HepG2 (cell line): ENCODE results near the gene NME2. TPM values are rescaled to one million over a fixed set of nuclear protein-coding genes. Genes with fewer than 3 reads are reported as not detected.
A peak's percentile ranks its signal among the peaks of the same experiment; 100 is the strongest.

Source experiments
- AFF4 ChIP-seq: sonication (generic); formaldehyde crosslinking; IDR thresholded peaks from 2 replicates; pipeline ENCODE4 v1.4.0; 2020; ENCODE audit warnings: missing genetic modification reagents
- EHMT2 ChIP-seq: fragments of 200-600 bp; sonication (generic); IDR thresholded peaks from 2 replicates; pipeline ENCODE4 v1.7.0; 2017; ENCODE audit warnings: antibody characterized with exemption, low read depth, low read length, borderline replicate concordance
- HOXA5 ChIP-seq: sonication (generic); formaldehyde crosslinking; IDR thresholded peaks from 2 replicates; pipeline ENCODE4 v1.4.0; 2020; ENCODE audit warnings: missing genetic modification reagents
- JUND ChIP-seq: sonication (generic); formaldehyde crosslinking; IDR thresholded peaks from 2 replicates; pipeline ENCODE4 v1.8.0; 2022; ENCODE audit warnings: mild to moderate bottlenecking, missing genetic modification reagents
- POGZ ChIP-seq: sonication (generic); formaldehyde crosslinking; IDR thresholded peaks from 2 replicates; pipeline ENCODE4 v1.4.0; 2020; ENCODE audit warnings: mild to moderate bottlenecking, missing genetic modification reagents
- PRPF4 ChIP-seq: fragments of 200-400 bp; formaldehyde crosslinking; IDR thresholded peaks from 2 replicates; pipeline ENCODE4 v1.6.1; 2016; ENCODE audit warnings: low read length, low read depth; ENCODE audit not compliant: poor library complexity, severe bottlenecking
- SMAD3 ChIP-seq: sonication (generic); formaldehyde crosslinking; IDR thresholded peaks from 2 replicates; pipeline ENCODE4 v1.4.0; 2020; ENCODE audit warnings: missing genetic modification reagents
- TFDP1 ChIP-seq: IDR thresholded peaks from 2 replicates; pipeline ENCODE4 v1.6.1; 2016; ENCODE audit warnings: missing compliant biosample characterization, missing genetic modification reagents, borderline replicate concordance
- ZNF20 ChIP-seq: sonication (generic); formaldehyde crosslinking; IDR thresholded peaks from 2 replicates; pipeline ENCODE4 v1.4.0; 2020; ENCODE audit warnings: mild to moderate bottlenecking, moderate library complexity, missing genetic modification reagents
- ZNF205 ChIP-seq: IDR thresholded peaks from 2 replicates; pipeline ENCODE4 v1.6.1; 2018; ENCODE audit warnings: missing biosample characterization, missing genetic modification reagents
- ZNF383 ChIP-seq: sonication (generic); formaldehyde crosslinking; IDR thresholded peaks from 2 replicates; pipeline ENCODE4 v1.4.0; 2020; ENCODE audit warnings: missing genetic modification reagents, mild to moderate bottlenecking, borderline replicate concordance
- ZNF431 ChIP-seq: sonication (generic); formaldehyde crosslinking; IDR thresholded peaks from 2 replicates; pipeline ENCODE4 v1.9.0; 2022; ENCODE audit warnings: missing genetic modification reagents, low read depth, mild to moderate bottlenecking, borderline replicate concordance
- ZNF530 ChIP-seq: sonication (generic); formaldehyde crosslinking; IDR thresholded peaks from 2 replicates; pipeline ENCODE4 v1.5.0; 2020; ENCODE audit warnings: low read depth, mild to moderate bottlenecking, missing genetic modification reagents
- ZNF550 ChIP-seq: sonication (generic); formaldehyde crosslinking; IDR thresholded peaks from 2 replicates; pipeline ENCODE4 v1.4.0; 2020; ENCODE audit warnings: mild to moderate bottlenecking, missing genetic modification reagents, borderline replicate concordance
- ZNF710 ChIP-seq: sonication (generic); formaldehyde crosslinking; IDR thresholded peaks from 2 replicates; pipeline ENCODE4 v1.5.0; 2020; ENCODE audit warnings: mild to moderate bottlenecking, missing genetic modification reagents, borderline replicate concordance
- polyA plus RNA-seq, 8 experiments: library from polyadenylated mRNA; depleted of rRNA in 3 of 8; stranded (reverse) in 7 of 8; unstranded in 1 of 8; fragments of >200 nt; fragmentation: Illumina TruSeq in 4 of 8; extraction: Trizol in 4 of 8; gene quantifications; 2 replicates each; pipeline versions ENCODE4 v1.2.1 to v1.2.3, GENCODE V29; 2011 to 2016; ENCODE audit warnings: low read depth in 4 of 8, missing spikeins in 1 of 8, mixed read lengths in 1 of 8; ENCODE audit not compliant: insufficient read depth in 1 of 8
- total RNA-seq, 5 experiments: library from RNA; depleted of rRNA; stranded (reverse); fragments of >200 nt; fragmentation: Illumina TruSeq; extraction: Trizol; gene quantifications; 2 replicates each; pipeline ENCODE4 v1.2.3, GENCODE V29; 2016; ENCODE audit warnings: low read depth in 1 of 5
- TF ChIP-seq, protein P1 (sequence below): sonication (generic); formaldehyde crosslinking; IDR thresholded peaks from 2 replicates; pipeline ENCODE4 v1.5.0; 2020; ENCODE audit warnings: missing genetic modification reagents
- TF ChIP-seq, protein P2 (sequence below): fragments of 450-650 bp; IDR thresholded peaks from 2 replicates; pipeline ENCODE4 v1.6.1; 2017
- TF ChIP-seq, protein P3 (sequence below): IDR thresholded peaks from 2 replicates; pipeline ENCODE4 v1.6.1; 2018; ENCODE audit warnings: missing genetic modification reagents, mild to moderate bottlenecking, missing compliant biosample characterization

Gene NME2
- total and polyA plus RNA-seq, 2 of the 13 experiments (the other 11 are each of a cell fraction or from before 2014, with no cell fraction given), result 790 to 1,213 TPM

DNA sequence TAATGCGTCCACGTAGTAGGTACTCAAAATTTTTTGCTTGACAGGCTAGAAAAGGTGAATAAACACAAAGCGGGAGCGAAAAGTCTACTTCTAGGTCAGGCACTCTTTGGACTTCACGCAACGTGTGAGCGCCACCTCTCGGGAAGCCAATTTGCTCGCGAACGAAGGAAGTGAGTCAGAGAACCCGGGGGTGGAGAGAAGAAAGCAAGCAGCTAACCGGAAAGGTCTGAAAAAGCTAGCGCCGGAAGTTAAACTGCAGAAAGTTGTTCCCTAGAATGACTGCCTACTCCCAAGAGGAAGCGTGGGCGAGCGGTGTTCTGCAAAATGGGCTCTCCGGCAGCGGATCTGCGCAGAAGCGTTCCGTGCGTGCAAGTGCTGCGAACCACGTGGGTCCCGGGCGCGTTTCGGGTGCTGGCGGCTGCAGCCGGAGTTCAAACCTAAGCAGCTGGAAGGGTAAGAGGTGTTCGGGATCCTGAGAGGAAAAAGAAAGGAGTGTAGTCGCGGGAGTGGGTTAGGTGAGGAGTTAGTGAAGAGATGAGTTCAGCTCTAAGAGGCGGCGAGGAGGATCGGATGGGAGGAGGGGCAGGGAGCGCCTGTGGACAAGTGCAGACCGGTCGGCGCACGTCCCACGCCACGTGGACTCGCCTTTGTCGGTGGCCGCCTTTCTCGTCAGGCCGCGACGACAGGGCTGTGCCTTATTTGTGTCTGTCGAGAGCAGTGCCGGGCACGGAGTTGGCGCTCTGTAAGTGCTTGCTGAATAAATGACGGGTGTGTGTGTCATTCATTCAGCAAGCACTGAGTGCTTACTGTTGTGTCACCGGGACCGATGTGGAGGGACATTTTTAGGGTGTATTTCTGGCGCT is 12.8 kb upstream of the NME2 start, which contains the start of gene NME1 (continued):
- TF ChIP-seq, protein P1, sequence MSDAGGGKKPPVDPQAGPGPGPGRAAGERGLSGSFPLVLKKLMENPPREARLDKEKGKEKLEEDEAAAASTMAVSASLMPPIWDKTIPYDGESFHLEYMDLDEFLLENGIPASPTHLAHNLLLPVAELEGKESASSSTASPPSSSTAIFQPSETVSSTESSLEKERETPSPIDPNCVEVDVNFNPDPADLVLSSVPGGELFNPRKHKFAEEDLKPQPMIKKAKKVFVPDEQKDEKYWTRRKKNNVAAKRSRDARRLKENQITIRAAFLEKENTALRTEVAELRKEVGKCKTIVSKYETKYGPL (CRISPR knock-in tag), result peak; percentile 90
- TF ChIP-seq AFF4 (CRISPR knock-in tag) (peak; percentile 88), POGZ (CRISPR knock-in tag) (peak; percentile 100), ZNF205 (CRISPR knock-in tag) (peak; percentile 96), SMAD3 (CRISPR knock-in tag) (peak; percentile 100), PRPF4 (peak; percentile 68), ZNF383 (peak; percentile 100), ZNF431 (CRISPR knock-in tag) (peak; percentile 96), ZNF20 (CRISPR knock-in tag) (no peak), HOXA5 (CRISPR knock-in tag) (peak; percentile 97), ZNF710 (CRISPR knock-in tag) (peak; percentile 95), ZNF550 (CRISPR knock-in tag) (peak; percentile 100), EHMT2 (peak; percentile 48; the same call in 1 of the 2 replicates), TFDP1 (CRISPR knock-in tag) (peak; percentile 88), ZNF530 (CRISPR knock-in tag) (peak; percentile 87; the same call in 1 of the 2 replicates), JUND (CRISPR knock-in tag) (peak; percentile 86)
- TF ChIP-seq, protein P2, sequence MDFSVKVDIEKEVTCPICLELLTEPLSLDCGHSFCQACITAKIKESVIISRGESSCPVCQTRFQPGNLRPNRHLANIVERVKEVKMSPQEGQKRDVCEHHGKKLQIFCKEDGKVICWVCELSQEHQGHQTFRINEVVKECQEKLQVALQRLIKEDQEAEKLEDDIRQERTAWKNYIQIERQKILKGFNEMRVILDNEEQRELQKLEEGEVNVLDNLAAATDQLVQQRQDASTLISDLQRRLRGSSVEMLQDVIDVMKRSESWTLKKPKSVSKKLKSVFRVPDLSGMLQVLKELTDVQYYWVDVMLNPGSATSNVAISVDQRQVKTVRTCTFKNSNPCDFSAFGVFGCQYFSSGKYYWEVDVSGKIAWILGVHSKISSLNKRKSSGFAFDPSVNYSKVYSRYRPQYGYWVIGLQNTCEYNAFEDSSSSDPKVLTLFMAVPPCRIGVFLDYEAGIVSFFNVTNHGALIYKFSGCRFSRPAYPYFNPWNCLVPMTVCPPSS, result no peak
- TF ChIP-seq, protein P3, sequence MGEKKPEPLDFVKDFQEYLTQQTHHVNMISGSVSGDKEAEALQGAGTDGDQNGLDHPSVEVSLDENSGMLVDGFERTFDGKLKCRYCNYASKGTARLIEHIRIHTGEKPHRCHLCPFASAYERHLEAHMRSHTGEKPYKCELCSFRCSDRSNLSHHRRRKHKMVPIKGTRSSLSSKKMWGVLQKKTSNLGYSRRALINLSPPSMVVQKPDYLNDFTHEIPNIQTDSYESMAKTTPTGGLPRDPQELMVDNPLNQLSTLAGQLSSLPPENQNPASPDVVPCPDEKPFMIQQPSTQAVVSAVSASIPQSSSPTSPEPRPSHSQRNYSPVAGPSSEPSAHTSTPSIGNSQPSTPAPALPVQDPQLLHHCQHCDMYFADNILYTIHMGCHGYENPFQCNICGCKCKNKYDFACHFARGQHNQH (CRISPR knock-in tag), result peak; percentile 100
